HCT116 (cell line): Measurements from ENCODE around the gene ADAMTSL2.

Experiments used
- MAX ChIP-seq: IDR thresholded peaks from 2 replicates; pipeline ENCODE4 v1.6.1; 2012
- ZFX ChIP-seq: fragments of 450-650 bp; IDR thresholded peaks from 2 replicates; pipeline ENCODE4 v1.6.1; 2017

- TF ChIP-seq ZFX = no peak
- no peak for TF ChIP-seq MAX
These were observed 888 bp downstream of the ADAMTSL2 start for GRCh38 chr9:133535306-133535877.
